AG10803 (cell line): ENCODE results near the gene IRF7.
A peak's percentile ranks its signal among the peaks of the same experiment; 100 is the strongest.

ENCODE experiments used
- DNase-seq: peaks from one replicate; pipeline ENCODE4 v3.0.0; 2010; ENCODE audit warnings: low read depth
- H3K4me3 ChIP-seq: 2 replicates; pipeline ENCODE4 v1.5.1; 2011; ENCODE audit warnings: mild to moderate bottlenecking, low read length, control low read depth
- CTCF ChIP-seq: conservative IDR thresholded peaks from 2 replicates; pipeline ENCODE4 v1.5.1; 2011; ENCODE audit warnings: mild to moderate bottlenecking, low read length, control low read depth, inconsistent platforms

The IRF7 gene

GRCh38 chr11:614021-614622, 1.6 kb downstream of the IRF7 start:
- no peak overlapping the region; the same call in 1 of the 2 replicates for H3K4me3 ChIP-seq
- no peak for TF ChIP-seq CTCF
- no peak for DNase-seq

GRCh38 chr11:613369-613968, 2.3 kb downstream of the IRF7 start:
- no peak for TF ChIP-seq CTCF
- H3K4me3 ChIP-seq, result no peak overlapping the region

GRCh38 chr11:612961-613300, 2.8 kb downstream of the IRF7 start:
- no peak for DNase-seq
- H3K4me3 ChIP-seq, result no peak overlapping the region
- TF ChIP-seq CTCF, result no peak

More at GRCh38 chr11:613369-613968, 2.3 kb downstream of the IRF7 start:
- DNase-seq, result peak; percentile 36

- no peak overlapping the region for H3K4me3 ChIP-seq
- DNase-seq, result peak; percentile 18
- peak; percentile 32 for TF ChIP-seq CTCF
These were observed 3.4 kb downstream of the IRF7 start for GRCh38 chr11:612201-612960.

- no peak for TF ChIP-seq CTCF
- DNase-seq, result no peak
- no peak overlapping the region for H3K4me3 ChIP-seq
These were observed 4.5 kb downstream of the IRF7 start for GRCh38 chr11:611001-611996.

- no peak overlapping the region for H3K4me3 ChIP-seq
- no peak for TF ChIP-seq CTCF
- no peak for DNase-seq
These were observed 5.5 kb downstream of the IRF7 start for GRCh38 chr11:610146-610801.
